ENCODE results near the gene OR51B4. TPM values are rescaled to one million over a fixed set of nuclear protein-coding genes. Genes with fewer than 3 reads are reported as not detected.

OR51B4 gene
- total RNA-seq, 1 experiment from 2014 or later = not detected

- no peaks in the 10 kb centered on the region for H3K36me3 Mint-ChIP-seq (ENCODE audit: insufficient read depth in 1 of 3, low read depth in 3 of 3)
- no peak for TF ChIP-seq CTCF (conservative IDR thresholded peaks at IDR 0.05)
- H3K9me3 ChIP-seq (ENCODE audit: control insufficient read depth, low read depth, low read length) = no peaks in the 10 kb centered on the region
- no peak within 1 kb of the TSS for H4K5ac ChIP-seq (ENCODE audit: insufficient read length, low read depth, low read length)
- H3K27ac Mint-ChIP-seq = no peak within 1 kb of the TSS
- H4K8ac ChIP-seq (replicated peaks; ENCODE audit: insufficient read length, low read depth, low read length) = no peak within 1 kb of the TSS
- no peak within 1 kb of the TSS for H3K14ac ChIP-seq (ENCODE audit: insufficient read depth, low read length)
- no peak within 1 kb of the TSS for H2AK5ac ChIP-seq (ENCODE audit: insufficient read length, low read length)
- H2BK20ac ChIP-seq (ENCODE audit: low read depth, low read length, poor library complexity, severe bottlenecking) = no peak within 1 kb of the TSS
- H3K23ac ChIP-seq (ENCODE audit: insufficient read length, low read depth, low read length) = no peak within 1 kb of the TSS
- no peak within 1 kb of the TSS for H2BK15ac ChIP-seq (ENCODE audit: low read depth, low read length)
- H3K4me1 ChIP-seq (ENCODE audit: insufficient read depth, low read length) = no peaks in the 10 kb centered on the region
- H2BK5ac ChIP-seq (ENCODE audit: insufficient read length, low read length) = no peak within 1 kb of the TSS
- no peak within 1 kb of the TSS for H3K56ac ChIP-seq (ENCODE audit: insufficient read length, low read depth, low read length)
- no peak within 1 kb of the TSS for H3K18ac ChIP-seq (ENCODE audit: insufficient read length, low read depth, low read length)
- H3K23me2 ChIP-seq (ENCODE audit: insufficient read length, low read depth, low read length, poor library complexity, severe bottlenecking) = no peaks in the 10 kb centered on the region
- no peak within 1 kb of the TSS for H3K9ac ChIP-seq (ENCODE audit: extremely low read depth, insufficient read length, low read length)
- no peaks in the 10 kb centered on the region for H3K79me2 ChIP-seq (ENCODE audit: insufficient read depth, low read length)
- H2BK12ac ChIP-seq (ENCODE audit: insufficient read length, low read depth, low read length) = no peak within 1 kb of the TSS
- H3K4me3 Mint-ChIP-seq = no peak within 1 kb of the TSS
- WGBS (ENCODE audit: extremely low coverage, insufficient read length, low lambda C conversion rate) = no CpG with 5 or more reads among the region's 4 CpGs
- H3K4me1 Mint-ChIP-seq = peaks cover 5 to 10% of the 10 kb centered on the region in 2 experiments
- H3K79me1 ChIP-seq (ENCODE audit: insufficient read depth, low read depth, low read length, poor library complexity, severe bottlenecking) = no peaks in the 10 kb centered on the region
- H3K4me2 ChIP-seq (ENCODE audit: insufficient read depth, insufficient read length, low read length) = no peak within 1 kb of the TSS
- no peak for DNase-seq
- H4K20me1 ChIP-seq (ENCODE audit: control insufficient read depth, insufficient read depth, insufficient read length) = no peaks in the 10 kb centered on the region
- no peak within 1 kb of the TSS for H3K4ac ChIP-seq (ENCODE audit: low read depth, low read length)
- H3T11ph ChIP-seq (ENCODE audit: low read length) = no peak within 1 kb of the TSS
- H3K27me3 Mint-ChIP-seq (ENCODE audit: low read depth) = no peaks in the 10 kb centered on the region
- no peaks in the 10 kb centered on the region; a peak in 1 of 5 replicates for H3K9me3 Mint-ChIP-seq
- H4K91ac ChIP-seq (ENCODE audit: insufficient read length, low read depth, low read length) = no peak within 1 kb of the TSS
- no peaks in the 10 kb centered on the region for H3K27me3 ChIP-seq (ENCODE audit: insufficient read depth, low read length)
- H3K27ac ChIP-seq (ENCODE audit: insufficient read length, low read depth, low read length) = no peak within 1 kb of the TSS
- no peak within 1 kb of the TSS for H2BK120ac ChIP-seq (ENCODE audit: low read depth, low read length, poor library complexity, severe bottlenecking)
- H2AFZ ChIP-seq (ENCODE audit: low read length) = no peak within 1 kb of the TSS
Observed at GRCh38 chr11:5269715-5270147, 32.0 kb downstream of the OR51B4 start, which contains the start of gene HBE1. HBE1 (minus strand) TSS chr11:5269945; CDS start chr11:5269890, 55 bp downstream.

Data from H9 (cell line).